K562 (cell line): Measurements from ENCODE around the gene COL1A1. TPM values are rescaled to one million over a fixed set of nuclear protein-coding genes. Genes with fewer than 3 reads are reported as not detected.

Experiments
- GABPA ChIP-seq: fragments of 200-800 bp; sonication (Bioruptor generic); conservative IDR thresholded peaks from 2 replicates; pipeline ENCODE4 v1.6.1; 2016; ENCODE audit warnings: low read depth, missing genetic modification characterization, missing compliant biosample characterization
- HEY1 ChIP-seq: fragments of 250-450 bp; sonication (Bioruptor Pico); IDR thresholded peaks from 2 replicates; pipeline ENCODE4 v1.5.0; 2020; ENCODE audit warnings: mild to moderate bottlenecking, moderate library complexity, borderline replicate concordance
- KDM1A ChIP-seq, 2 experiments: fragments of 450-650 bp; IDR thresholded peaks; 2 replicates each; pipeline ENCODE4 v1.6.1; 2016; ENCODE audit warnings: mild to moderate bottlenecking in 2 of 2
- NCOA4 ChIP-seq: fragments of 450-650 bp; IDR thresholded peaks from 2 replicates; pipeline ENCODE4 v1.6.1; 2018; ENCODE audit warnings: mild to moderate bottlenecking; ENCODE audit not compliant: partially characterized antibody
- POLR2G ChIP-seq: fragments of 200-400 bp; formaldehyde crosslinking; IDR thresholded peaks from 2 replicates; pipeline ENCODE4 v1.6.1; 2017; ENCODE audit warnings: low read depth, mild to moderate bottlenecking, antibody characterized with exemption, low read length, moderate library complexity
- RBBP5 ChIP-seq: fragments of 200-600 bp; sonication (generic); IDR thresholded peaks from 2 replicates; pipeline ENCODE4 v1.6.1; 2012; ENCODE audit warnings: borderline replicate concordance, mild to moderate bottlenecking, low read length, control low read depth, inconsistent platforms; ENCODE audit not compliant: insufficient read depth, poor library complexity, severe bottlenecking
- SIRT6 ChIP-seq: IDR thresholded peaks from one replicate; pipeline ENCODE4 v1.6.1; 2012; ENCODE audit warnings: low read depth, mild to moderate bottlenecking, control low read depth, inconsistent platforms, low read length, moderate library complexity
- SRSF1 ChIP-seq: fragments of 200-400 bp; formaldehyde crosslinking; IDR thresholded peaks from 2 replicates; pipeline ENCODE4 v1.6.1; 2017; ENCODE audit warnings: mild to moderate bottlenecking, low read depth, low read length, moderate library complexity
- TAF7 ChIP-seq: fragments of 450-650 bp; IDR thresholded peaks from 2 replicates; pipeline ENCODE4 v1.6.1; 2016; ENCODE audit warnings: missing genetic modification characterization, missing compliant biosample characterization
- ZNF140 ChIP-seq: fragments of 250-450 bp; sonication (Bioruptor Pico); IDR thresholded peaks from 2 replicates; pipeline ENCODE4 v1.8.0; 2021; ENCODE audit warnings: moderate library complexity, mild to moderate bottlenecking, inconsistent platforms
- ZNF354B ChIP-seq: fragments of 250-450 bp; sonication (Bioruptor Pico); IDR thresholded peaks from 2 replicates; pipeline ENCODE4 v1.4.0; 2020
- ZNF445 ChIP-seq: fragments of 250-450 bp; sonication (Bioruptor Pico); IDR thresholded peaks from 2 replicates; pipeline ENCODE4 v1.4.0; 2020; ENCODE audit warnings: low read depth, mild to moderate bottlenecking, moderate library complexity
- polyA plus RNA-seq, 8 experiments: library from polyadenylated mRNA; depleted of rRNA in 4 of 8; stranded (reverse) in 5 of 8; unstranded in 3 of 8; fragments of >200 nt; fragmentation: Nextera tagmentation in 2 of 8; fragmentation: Illumina TruSeq in 1 of 8; extraction: Ambion mirVana in 2 of 8; extraction: Trizol in 1 of 8; gene quantifications; 2 replicates each; pipeline versions ENCODE4 v1.2.1 to v1.2.3, GENCODE V29; 2011 to 2014; ENCODE audit warnings: inconsistent platforms in 1 of 8, missing spikeins in 1 of 8
- total RNA-seq, 7 experiments: library from RNA; depleted of rRNA in 6 of 7; stranded (reverse); fragments of >200 nt in 6 of 7; fragmentation: Illumina TruSeq in 2 of 7; extraction: Trizol in 2 of 7; gene quantifications; 2 replicates each; pipeline versions ENCODE4 v1.2.1 to v1.2.3, GENCODE V29; 2011 to 2021; ENCODE audit warnings: low replicate concordance in 1 of 7
- TF ChIP-seq, protein P1 (sequence below): sonication (generic); formaldehyde crosslinking; IDR thresholded peaks from 2 replicates; pipeline ENCODE4 v1.8.1; 2022; ENCODE audit warnings: missing genetic modification reagents
- TF ChIP-seq, protein P2 (sequence below), 2 experiments: IDR thresholded peaks; 2 replicates each; pipeline ENCODE4 v1.6.1; 2012; ENCODE audit warnings: improper control_type of control experiment in 2 of 2, low read depth in 2 of 2, low read length in 2 of 2, borderline replicate concordance in 1 of 2
- TF ChIP-seq, protein P3 (sequence below), 2 experiments: fragments of 200-800 bp in 1 of 2; sonication (Bioruptor generic) in 1 of 2; sonication (generic) in 1 of 2; formaldehyde crosslinking in 1 of 2; IDR thresholded peaks in 1 of 2; conservative IDR thresholded peaks in 1 of 2; 2 replicates each; pipeline versions ENCODE4 v1.5.0 to v1.6.1; 2016 to 2020; ENCODE audit warnings: missing compliant biosample characterization in 1 of 2, missing genetic modification characterization in 1 of 2, missing genetic modification reagents in 1 of 2
- TF ChIP-seq, protein P4 (sequence below): fragments of 450-650 bp; formaldehyde crosslinking; IDR thresholded peaks from 2 replicates; pipeline ENCODE4 v1.4.0; 2020; ENCODE audit warnings: mild to moderate bottlenecking, moderate library complexity
- TF ChIP-seq, protein P5 (sequence below), 3 experiments: IDR thresholded peaks in 2 of 3; conservative IDR thresholded peaks in 1 of 3; 2 replicates each; pipeline ENCODE4 v1.5.1; 2011 to 2012; ENCODE audit warnings: low read length in 3 of 3, mild to moderate bottlenecking in 3 of 3, control low read depth in 2 of 3, improper control_type of control experiment in 1 of 3, inconsistent platforms in 1 of 3, low read depth in 1 of 3, mixed read lengths in 1 of 3, moderate library complexity in 1 of 3; ENCODE audit not compliant: insufficient read depth in 2 of 3

Gene COL1A1
- total and polyA plus RNA-seq, 9 of the 15 experiments (the other 6 are each of a cell fraction or from before 2014, with no cell fraction given), result 0.04 to 3.4 (median 0.18) TPM

DNA sequence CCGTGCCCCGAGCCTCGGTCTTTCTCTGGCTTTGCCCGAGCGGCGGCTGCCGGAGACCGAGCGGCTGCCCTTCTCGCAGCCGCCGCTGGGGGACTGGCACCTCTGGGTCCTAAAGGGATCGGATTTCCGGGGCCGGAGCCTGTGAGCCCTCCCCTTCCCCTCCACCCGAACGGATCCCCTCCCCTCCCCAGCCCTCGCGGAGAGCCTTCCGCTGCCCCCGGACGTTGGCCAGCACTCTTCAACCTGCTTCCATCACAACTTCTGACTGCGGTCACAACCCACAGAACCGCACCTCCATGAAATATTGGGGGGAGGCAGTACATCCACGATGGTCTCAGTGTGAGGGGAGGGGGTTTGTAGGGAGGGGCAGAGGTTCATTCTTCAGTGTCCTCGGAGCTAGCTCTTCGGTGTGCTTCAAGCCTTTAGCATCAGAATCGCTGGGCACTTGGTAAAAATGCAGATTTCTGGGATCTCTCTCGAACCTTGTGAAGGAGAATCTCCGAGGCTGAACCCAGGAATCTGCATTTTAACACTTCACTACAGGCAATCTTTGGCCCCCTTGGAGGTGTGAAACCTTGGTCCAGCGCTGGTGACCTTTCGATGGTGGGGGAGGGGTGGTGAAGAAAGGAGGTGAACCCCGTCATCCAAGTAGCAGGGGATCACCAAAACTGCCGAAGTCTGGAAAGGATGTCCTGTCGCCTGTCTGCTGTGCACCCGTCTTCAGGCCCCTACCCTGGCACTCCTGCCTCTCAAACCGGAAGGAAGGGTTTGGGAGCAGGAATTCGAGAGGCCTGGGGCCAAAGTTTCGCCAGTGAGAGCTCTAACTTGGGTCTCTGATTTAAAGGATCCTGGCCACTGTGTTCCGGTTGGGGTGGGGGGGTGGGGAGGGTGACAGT, 50.1 kb downstream of the COL1A1 start (continued):
- TF ChIP-seq SIRT6, result no peak
- peak; percentile 19; the same call in 1 of the 2 replicates for TF ChIP-seq TAF7
- TF ChIP-seq, protein P1, sequence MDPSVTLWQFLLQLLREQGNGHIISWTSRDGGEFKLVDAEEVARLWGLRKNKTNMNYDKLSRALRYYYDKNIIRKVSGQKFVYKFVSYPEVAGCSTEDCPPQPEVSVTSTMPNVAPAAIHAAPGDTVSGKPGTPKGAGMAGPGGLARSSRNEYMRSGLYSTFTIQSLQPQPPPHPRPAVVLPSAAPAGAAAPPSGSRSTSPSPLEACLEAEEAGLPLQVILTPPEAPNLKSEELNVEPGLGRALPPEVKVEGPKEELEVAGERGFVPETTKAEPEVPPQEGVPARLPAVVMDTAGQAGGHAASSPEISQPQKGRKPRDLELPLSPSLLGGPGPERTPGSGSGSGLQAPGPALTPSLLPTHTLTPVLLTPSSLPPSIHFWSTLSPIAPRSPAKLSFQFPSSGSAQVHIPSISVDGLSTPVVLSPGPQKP (CRISPR knock-in tag), result no peak
- TF ChIP-seq, protein P2, sequence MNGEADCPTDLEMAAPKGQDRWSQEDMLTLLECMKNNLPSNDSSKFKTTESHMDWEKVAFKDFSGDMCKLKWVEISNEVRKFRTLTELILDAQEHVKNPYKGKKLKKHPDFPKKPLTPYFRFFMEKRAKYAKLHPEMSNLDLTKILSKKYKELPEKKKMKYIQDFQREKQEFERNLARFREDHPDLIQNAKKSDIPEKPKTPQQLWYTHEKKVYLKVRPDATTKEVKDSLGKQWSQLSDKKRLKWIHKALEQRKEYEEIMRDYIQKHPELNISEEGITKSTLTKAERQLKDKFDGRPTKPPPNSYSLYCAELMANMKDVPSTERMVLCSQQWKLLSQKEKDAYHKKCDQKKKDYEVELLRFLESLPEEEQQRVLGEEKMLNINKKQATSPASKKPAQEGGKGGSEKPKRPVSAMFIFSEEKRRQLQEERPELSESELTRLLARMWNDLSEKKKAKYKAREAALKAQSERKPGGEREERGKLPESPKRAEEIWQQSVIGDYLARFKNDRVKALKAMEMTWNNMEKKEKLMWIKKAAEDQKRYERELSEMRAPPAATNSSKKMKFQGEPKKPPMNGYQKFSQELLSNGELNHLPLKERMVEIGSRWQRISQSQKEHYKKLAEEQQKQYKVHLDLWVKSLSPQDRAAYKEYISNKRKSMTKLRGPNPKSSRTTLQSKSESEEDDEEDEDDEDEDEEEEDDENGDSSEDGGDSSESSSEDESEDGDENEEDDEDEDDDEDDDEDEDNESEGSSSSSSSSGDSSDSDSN (IDR thresholded peaks at IDR 0.05; ENCODE audit: borderline replicate concordance in 1 of 2, low read depth in 2 of 2, low read length in 2 of 2), result peak; percentile 66 to 78; a peak in 3 of 4 replicates
- TF ChIP-seq RBBP5, result peak; percentile 11
- TF ChIP-seq, protein P3, sequence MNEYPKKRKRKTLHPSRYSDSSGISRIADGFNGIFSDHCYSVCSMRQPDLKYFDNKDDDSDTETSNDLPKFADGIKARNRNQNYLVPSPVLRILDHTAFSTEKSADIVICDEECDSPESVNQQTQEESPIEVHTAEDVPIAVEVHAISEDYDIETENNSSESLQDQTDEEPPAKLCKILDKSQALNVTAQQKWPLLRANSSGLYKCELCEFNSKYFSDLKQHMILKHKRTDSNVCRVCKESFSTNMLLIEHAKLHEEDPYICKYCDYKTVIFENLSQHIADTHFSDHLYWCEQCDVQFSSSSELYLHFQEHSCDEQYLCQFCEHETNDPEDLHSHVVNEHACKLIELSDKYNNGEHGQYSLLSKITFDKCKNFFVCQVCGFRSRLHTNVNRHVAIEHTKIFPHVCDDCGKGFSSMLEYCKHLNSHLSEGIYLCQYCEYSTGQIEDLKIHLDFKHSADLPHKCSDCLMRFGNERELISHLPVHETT (CRISPR knock-in tag; conservative IDR thresholded peaks at IDR 0.05 in 1 of 2, IDR thresholded peaks at IDR 0.05 in 1 of 2), result peak in 1 of 2 experiments; percentile 85; a peak in 2 of 4 replicates
- TF ChIP-seq ZNF445 (CRISPR knock-in tag), result no peak
- TF ChIP-seq, protein P4, sequence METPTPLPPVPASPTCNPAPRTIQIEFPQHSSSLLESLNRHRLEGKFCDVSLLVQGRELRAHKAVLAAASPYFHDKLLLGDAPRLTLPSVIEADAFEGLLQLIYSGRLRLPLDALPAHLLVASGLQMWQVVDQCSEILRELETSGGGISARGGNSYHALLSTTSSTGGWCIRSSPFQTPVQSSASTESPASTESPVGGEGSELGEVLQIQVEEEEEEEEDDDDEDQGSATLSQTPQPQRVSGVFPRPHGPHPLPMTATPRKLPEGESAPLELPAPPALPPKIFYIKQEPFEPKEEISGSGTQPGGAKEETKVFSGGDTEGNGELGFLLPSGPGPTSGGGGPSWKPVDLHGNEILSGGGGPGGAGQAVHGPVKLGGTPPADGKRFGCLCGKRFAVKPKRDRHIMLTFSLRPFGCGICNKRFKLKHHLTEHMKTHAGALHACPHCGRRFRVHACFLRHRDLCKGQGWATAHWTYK (CRISPR knock-in tag), result no peak
- TF ChIP-seq KDM1A (IDR thresholded peaks at IDR 0.05), result 0 out of 4 replicates have a peak, but pooled peaks of 1 of the 2 experiments have one; percentile 38
- TF ChIP-seq GABPA (tag), result peak; percentile 63; the same call in 1 of the 2 replicates
- TF ChIP-seq, protein P5, sequence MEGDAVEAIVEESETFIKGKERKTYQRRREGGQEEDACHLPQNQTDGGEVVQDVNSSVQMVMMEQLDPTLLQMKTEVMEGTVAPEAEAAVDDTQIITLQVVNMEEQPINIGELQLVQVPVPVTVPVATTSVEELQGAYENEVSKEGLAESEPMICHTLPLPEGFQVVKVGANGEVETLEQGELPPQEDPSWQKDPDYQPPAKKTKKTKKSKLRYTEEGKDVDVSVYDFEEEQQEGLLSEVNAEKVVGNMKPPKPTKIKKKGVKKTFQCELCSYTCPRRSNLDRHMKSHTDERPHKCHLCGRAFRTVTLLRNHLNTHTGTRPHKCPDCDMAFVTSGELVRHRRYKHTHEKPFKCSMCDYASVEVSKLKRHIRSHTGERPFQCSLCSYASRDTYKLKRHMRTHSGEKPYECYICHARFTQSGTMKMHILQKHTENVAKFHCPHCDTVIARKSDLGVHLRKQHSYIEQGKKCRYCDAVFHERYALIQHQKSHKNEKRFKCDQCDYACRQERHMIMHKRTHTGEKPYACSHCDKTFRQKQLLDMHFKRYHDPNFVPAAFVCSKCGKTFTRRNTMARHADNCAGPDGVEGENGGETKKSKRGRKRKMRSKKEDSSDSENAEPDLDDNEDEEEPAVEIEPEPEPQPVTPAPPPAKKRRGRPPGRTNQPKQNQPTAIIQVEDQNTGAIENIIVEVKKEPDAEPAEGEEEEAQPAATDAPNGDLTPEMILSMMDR (IDR thresholded peaks at IDR 0.05 in 2 of 3, conservative IDR thresholded peaks at IDR 0.05 in 1 of 3; ENCODE audit: insufficient read depth in 2 of 3, low read depth in 1 of 3, low read length in 3 of 3), result peak; percentile 47 to 74 (median 67)
- no peak for TF ChIP-seq ZNF140
- no peak for TF ChIP-seq HEY1 (CRISPR knock-in tag)
- TF ChIP-seq NCOA4, result no peak
- TF ChIP-seq SRSF1, result no peak
- TF ChIP-seq POLR2G, result no peak; the same call in 1 of the 2 replicates
- no peak for TF ChIP-seq ZNF354B
